B cell (primary cell): ENCODE data around the gene FRMD7.

ENCODE experiments used
- EZH2 ChIP-seq: IDR thresholded peaks from 2 replicates; pipeline ENCODE4 v1.6.1; 2012; ENCODE audit warnings: borderline replicate concordance, low read depth, mild to moderate bottlenecking, moderate library complexity, low read length; ENCODE audit not compliant: insufficient read depth, poor library complexity, severe bottlenecking
- TF ChIP-seq, protein P1 (sequence below): fragments of 200-600 bp; IDR thresholded peaks from one replicate; pipeline ENCODE4 v1.8.0; 2022; ENCODE audit warnings: antibody characterized with exemption, mild to moderate bottlenecking

DNA sequence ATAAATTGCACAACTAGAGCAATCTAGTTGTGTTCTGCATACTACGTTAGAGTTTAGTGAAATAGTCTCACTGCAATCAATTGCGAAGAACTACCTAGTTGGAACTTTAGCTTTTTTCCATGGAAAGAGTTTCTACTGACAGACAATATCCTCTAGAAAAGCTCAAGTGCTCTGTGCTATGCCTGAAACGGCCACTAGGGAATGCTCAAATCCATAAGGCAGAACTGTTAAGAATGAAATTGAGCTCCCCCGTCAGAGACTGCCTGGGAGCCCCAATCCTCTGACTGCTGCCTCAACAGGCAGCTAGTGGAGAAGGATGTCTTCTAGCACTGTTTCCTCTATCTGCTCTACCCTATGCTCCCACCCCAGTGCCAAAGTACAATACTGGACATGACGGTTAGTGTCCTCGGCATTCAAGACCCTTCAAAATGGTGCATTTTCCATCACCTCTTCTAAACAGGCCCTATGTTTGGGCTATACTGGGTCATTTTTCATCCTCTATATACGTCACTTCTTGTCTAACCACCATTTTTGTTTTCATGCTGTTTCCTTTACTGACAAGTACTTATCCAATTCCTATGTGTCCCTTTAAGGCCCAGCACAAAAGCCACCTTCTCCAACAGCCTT is 35.3 kb downstream of the FRMD7 start:
- TF ChIP-seq, protein P1, sequence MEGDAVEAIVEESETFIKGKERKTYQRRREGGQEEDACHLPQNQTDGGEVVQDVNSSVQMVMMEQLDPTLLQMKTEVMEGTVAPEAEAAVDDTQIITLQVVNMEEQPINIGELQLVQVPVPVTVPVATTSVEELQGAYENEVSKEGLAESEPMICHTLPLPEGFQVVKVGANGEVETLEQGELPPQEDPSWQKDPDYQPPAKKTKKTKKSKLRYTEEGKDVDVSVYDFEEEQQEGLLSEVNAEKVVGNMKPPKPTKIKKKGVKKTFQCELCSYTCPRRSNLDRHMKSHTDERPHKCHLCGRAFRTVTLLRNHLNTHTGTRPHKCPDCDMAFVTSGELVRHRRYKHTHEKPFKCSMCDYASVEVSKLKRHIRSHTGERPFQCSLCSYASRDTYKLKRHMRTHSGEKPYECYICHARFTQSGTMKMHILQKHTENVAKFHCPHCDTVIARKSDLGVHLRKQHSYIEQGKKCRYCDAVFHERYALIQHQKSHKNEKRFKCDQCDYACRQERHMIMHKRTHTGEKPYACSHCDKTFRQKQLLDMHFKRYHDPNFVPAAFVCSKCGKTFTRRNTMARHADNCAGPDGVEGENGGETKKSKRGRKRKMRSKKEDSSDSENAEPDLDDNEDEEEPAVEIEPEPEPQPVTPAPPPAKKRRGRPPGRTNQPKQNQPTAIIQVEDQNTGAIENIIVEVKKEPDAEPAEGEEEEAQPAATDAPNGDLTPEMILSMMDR = peak; percentile 67
- no peak for TF ChIP-seq EZH2
